MG63 (cell line): ENCODE data around the gene CRP. TPM values are rescaled to one million over a fixed set of nuclear protein-coding genes. Genes with fewer than 3 reads are reported as not detected.
"Not testable (repeated sequence)": the region's sequence is repeated elsewhere in the genome, so short reads cannot be mapped to it uniquely, and the experiment has no call there.

ENCODE experiments used
- DNase-seq: peaks from one replicate; pipeline ENCODE4 v3.0.0-alpha.2; 2020
- H3K27me3 ChIP-seq: fragments of 250-450 bp; sonication (Bioruptor Pico); 2 replicates; pipeline ENCODE4 v1.5.1; 2020; ENCODE audit warnings: mild to moderate bottlenecking, moderate library complexity
- H3K36me3 ChIP-seq: fragments of 250-450 bp; sonication (Bioruptor Pico); 2 replicates; pipeline ENCODE4 v1.5.1; 2020; ENCODE audit warnings: mild to moderate bottlenecking, moderate library complexity
- H3K4me3 ChIP-seq: fragments of 250-450 bp; sonication (Bioruptor Pico); 2 replicates; pipeline ENCODE4 v1.5.1; 2020; ENCODE audit warnings: mild to moderate bottlenecking, moderate library complexity
- H3K9me3 ChIP-seq: fragments of 250-450 bp; sonication (Bioruptor Pico); 2 replicates; pipeline ENCODE4 v1.5.1; 2020; ENCODE audit warnings: mild to moderate bottlenecking, moderate library complexity
- total RNA-seq: library from RNA; depleted of rRNA; stranded (reverse); fragments of >200 nt; shearing (Covaris generic); gene quantifications from 2 replicates; pipeline ENCODE4 v1.2.3, GENCODE V29; 2014; ENCODE audit warnings: low replicate concordance; rRNA removed

Gene CRP, protein sequence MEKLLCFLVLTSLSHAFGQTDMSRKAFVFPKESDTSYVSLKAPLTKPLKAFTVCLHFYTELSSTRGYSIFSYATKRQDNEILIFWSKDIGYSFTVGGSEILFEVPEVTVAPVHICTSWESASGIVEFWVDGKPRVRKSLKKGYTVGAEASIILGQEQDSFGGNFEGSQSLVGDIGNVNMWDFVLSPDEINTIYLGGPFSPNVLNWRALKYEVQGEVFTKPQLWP
- total RNA-seq: not detected in 2 replicates

DNA sequence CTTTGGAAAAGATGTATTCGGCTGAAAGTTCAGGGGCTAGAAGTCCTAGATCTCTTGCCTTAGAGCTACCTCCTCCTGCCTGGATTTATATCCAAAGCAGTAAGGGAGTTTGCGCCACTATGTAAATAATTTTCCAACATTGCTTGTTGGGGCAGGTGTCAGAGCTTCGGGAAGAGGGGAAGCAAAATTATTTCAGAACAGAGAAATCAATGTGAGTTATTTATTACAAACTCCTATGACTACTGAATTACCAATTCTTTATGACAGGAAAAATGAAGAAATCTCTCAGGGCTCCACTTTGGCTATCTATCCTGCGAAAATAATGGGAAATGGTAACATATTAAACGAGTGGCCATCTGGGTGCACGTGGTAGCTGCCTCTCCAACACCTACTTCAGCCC is at the start of gene CRP:
CRP (minus strand) TSS at position 61 of the 400 bp plus-strand sequence. CDS start 104 bp downstream, outside the sequence.
- Histone ChIP-seq H3K36me3 (no peaks in the 10 kb centered on the region), H3K4me3 (no peak within 1 kb of the TSS)
- no peak for DNase-seq

DNA sequence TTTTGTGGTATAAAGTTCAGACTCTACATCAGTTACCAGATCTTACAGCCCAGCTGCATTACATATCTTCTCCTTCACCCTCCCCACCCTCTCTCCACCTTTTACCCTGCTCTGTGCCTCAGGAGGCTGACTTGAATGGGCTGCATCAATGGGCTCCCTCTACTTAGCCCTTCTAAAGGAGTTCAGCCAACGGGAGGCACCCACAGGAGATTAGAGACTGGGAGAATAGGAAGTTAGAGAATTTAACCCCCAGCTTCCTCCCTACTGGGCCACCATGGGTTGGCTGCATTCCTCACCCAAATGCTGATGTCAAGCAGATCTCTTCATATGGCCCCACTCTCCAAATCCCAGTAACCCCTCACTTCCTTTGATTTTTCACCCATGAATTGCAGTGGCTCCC is 49.3 kb upstream of the CRP start:
- Histone ChIP-seq H3K4me3 (no peak overlapping the region), H3K27me3 (peaks cover 15% of the 10 kb centered on the region), H3K36me3 (no peaks in the 10 kb centered on the region), H3K9me3 (peaks cover 4% of the 10 kb centered on the region; the same call in 1 of the 2 replicates)
- DNase-seq: no peak

More for the DNA sequence above, at the start of gene CRP:
- H3K9me3 ChIP-seq: no peaks in the 10 kb centered on the region
- no peaks in the 10 kb centered on the region for H3K27me3 ChIP-seq

DNA sequence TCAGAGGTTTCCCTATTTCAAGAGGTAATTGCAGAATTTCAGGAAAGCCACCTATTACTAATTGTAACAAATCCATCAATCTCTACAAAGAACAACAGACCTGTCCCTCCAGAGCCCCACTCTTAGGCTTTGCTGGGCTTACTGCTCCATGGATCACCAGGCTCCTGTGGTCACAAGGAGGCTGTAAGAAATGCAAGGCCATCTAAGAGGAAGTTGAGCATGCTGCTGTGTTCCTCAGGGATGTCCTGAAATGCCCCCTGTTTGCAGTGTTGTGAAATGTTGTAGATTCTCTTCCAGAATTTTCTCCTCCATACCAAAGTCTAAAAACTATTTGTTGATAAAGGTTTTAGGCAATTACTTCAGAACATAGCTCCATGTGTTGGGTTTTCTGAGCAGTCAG is 42.0 kb upstream of the CRP start:
- DNase-seq: no peak
- peaks cover 4% of the 10 kb centered on the region for H3K27me3 ChIP-seq
- H3K4me3 ChIP-seq: no peak overlapping the region
- no peaks in the 10 kb centered on the region for H3K36me3 ChIP-seq
- no peaks in the 10 kb centered on the region for H3K9me3 ChIP-seq

DNA sequence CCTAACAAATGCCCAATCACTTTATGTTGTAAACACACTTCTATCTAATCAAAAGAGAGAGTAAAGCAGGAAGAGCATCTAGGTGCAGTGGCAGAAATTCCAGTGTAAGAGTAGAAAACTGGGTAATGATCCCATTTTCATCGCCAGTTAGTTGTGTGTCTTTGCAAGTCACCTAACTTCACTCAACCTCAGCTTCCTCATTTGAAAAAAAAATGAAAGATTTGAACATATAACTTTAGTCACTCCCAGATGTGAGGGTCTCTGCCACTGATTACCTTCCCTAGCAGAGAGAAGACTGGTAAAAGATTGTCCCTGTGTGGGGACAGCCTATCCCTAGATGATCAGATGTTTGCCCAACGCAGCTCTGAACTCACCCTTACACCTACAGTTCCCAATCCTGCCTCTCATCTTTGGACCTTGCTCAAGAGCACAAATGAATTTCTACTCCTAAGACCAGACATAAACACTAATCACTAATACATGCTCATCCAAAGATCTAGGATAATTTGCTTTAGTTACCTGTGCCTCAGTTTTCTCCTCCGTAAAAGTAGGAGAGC is 41.1 kb upstream of the CRP start:
- H3K9me3 ChIP-seq: no peaks in the 10 kb centered on the region

DNA sequence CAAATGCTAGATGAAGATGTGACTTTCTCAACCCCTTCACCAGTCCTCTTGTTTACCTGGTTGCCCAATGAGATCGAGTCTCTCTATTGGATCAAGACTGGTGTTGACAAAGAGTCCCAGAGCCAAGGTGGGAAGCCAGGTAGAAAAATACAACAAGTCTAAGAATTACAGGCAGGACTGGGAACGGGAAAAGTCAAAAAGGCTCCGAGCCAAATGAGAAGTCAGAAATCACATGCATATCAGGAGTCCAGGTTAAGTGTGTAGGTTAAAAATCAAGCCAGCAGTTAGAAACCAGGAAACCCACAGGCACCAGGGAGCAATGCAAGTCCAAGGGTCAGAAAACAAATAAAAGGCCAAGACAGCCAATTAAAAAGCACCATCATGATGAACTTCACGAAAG is 39.0 kb upstream of the CRP start:
- Histone ChIP-seq H3K9me3 (no peaks in the 10 kb centered on the region), H3K36me3 (no peaks in the 10 kb centered on the region), H3K27me3 (peaks cover 4% of the 10 kb centered on the region), H3K4me3 (no peak overlapping the region)
- no peak for DNase-seq

More for the DNA sequence above, 41.1 kb upstream of the CRP start:
- H3K4me3 ChIP-seq: no peak overlapping the region
- H3K27me3 ChIP-seq: peaks cover 4% of the 10 kb centered on the region
- H3K36me3 ChIP-seq: no peaks in the 10 kb centered on the region
- DNase-seq: no peak

DNA sequence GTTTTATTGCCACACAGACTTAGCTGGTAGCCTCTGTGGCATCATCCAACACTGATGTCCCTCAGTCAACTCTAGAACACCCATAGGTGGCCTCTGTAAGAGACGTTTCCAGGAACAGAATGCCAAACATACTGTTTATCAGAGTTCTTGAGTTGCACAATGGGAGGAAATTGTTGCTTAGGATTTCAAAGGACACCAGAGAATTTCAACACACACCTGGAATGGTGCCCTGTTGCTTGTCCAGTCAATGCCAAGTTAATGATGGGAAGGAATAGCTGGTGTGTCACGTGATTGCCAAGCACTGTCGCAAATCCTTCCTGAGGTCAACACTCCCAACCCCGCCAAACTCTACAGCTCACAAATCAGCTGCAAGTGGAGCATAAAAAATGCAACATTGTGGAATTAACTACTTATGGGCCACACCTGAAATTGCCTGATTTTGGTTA is 37.8 kb upstream of the CRP start:
- DNase-seq: peak; percentile 35
- Histone ChIP-seq H3K36me3 (no peaks in the 10 kb centered on the region), H3K27me3 (peaks cover 4% of the 10 kb centered on the region), H3K9me3 (no peaks in the 10 kb centered on the region), H3K4me3 (no peak overlapping the region)

DNA sequence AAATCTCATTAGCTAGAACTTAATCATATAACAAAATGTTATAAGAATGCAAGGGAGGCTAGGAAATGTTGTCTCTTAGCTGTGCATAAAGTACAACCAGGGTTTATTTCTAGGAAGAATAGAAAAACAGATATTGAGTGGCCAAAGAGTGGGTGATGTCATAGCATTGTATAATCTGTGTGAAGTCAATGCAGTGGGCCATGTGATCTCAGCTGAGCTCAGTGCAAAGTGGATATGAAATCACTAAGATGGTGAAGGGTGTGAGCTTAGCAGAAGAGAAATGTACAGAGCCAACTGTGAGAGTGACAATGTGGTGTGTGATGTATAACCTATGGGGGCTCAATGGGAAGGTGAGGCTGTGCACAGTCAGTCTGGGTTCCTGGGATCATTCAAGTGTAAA is 36.6 kb upstream of the CRP start:
- Histone ChIP-seq H3K27me3 (peaks cover 9% of the 10 kb centered on the region), H3K4me3 (no peak overlapping the region), H3K9me3 (no peaks in the 10 kb centered on the region), H3K36me3 (no peaks in the 10 kb centered on the region)
- no peak for DNase-seq

DNA sequence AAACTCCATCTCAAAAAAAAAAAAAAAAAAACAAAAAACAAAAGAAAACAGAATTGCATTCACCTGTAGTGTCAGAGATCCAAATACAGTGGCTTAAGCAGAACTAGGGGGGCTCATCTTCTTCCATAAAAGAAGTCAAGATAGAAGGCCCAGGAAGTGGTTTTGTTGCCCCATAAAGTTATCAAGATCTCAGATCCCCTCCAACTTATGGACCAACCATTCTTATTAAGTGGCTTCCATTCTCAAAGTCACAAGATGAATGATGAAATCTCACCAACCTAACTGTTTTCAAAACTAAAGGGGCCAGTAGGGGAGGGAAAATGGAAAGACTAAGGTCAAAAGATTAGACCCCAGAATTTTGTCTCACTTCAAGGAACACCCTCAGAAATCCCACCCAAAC is 36.2 kb upstream of the CRP start:
- no peak for DNase-seq
- Histone ChIP-seq H3K4me3 (no peak overlapping the region), H3K27me3 (peaks cover 9% of the 10 kb centered on the region), H3K9me3 (no peaks in the 10 kb centered on the region), H3K36me3 (no peaks in the 10 kb centered on the region)

DNA sequence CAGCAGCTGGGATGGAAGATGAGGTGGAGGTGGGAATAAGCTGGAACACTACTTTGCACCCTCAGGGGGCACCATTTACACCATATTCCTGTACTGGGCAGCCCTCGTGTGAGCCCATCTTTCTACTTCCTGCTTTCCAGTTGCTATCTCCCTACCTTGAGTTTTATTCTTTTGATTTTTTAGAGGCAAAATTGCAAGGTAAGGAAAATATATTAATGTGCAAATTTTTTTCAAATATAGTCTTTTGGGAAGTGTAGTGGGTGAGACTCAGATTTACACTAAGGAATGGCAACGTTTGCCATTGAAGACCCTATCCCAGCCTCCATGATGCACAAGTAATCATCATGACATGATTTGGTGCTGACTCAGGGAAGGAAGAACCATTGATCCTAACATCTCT is 35.2 kb upstream of the CRP start:
- no peak for DNase-seq
- no peaks in the 10 kb centered on the region for H3K36me3 ChIP-seq
- no peak overlapping the region for H3K4me3 ChIP-seq
- H3K27me3 ChIP-seq: peaks cover 9% of the 10 kb centered on the region
- no peaks in the 10 kb centered on the region for H3K9me3 ChIP-seq

DNA sequence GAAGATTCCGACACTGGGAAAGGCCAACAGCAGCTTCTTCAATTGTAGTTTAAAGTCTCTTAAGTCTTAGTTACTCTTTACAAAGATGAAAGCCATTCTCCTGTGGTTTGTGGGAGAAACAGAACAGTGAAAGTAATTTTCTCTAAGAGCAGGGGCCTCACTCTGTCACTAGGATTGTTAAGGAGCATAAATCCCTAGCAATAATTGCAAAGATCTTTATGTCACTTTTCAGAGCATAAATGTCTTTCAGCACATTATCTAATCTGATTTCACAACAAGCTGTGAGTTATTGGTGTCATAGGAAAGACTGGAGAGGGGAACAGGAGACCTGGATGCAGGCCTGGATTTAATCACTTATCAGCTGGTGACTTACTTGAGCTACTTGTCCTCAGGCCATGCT is 34.0 kb upstream of the CRP start:
- H3K4me3 ChIP-seq: no peak overlapping the region
- H3K9me3 ChIP-seq: no peaks in the 10 kb centered on the region
- no peaks in the 10 kb centered on the region for H3K36me3 ChIP-seq
- DNase-seq: no peak
- peaks cover 9% of the 10 kb centered on the region for H3K27me3 ChIP-seq

DNA sequence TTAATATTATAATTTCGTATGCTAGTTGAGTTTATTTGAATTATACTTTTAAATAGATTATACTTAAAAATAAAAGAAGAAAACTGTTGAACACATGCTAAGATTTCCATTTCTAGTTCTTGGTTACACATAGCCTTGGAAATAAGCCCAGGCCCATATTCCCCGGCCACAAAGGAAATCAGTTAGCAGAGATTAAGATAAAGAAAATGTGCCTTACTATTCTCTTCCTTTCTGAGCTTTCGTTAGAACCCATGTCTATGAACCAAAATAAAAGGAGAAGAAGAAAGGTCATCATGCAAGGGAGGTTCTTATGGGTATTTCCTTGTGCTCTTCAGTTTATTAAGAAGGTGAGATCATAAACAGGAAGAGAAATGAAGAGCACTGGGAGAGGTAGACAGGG is 32.3 kb upstream of the CRP start:
- no peak overlapping the region for H3K4me3 ChIP-seq
- H3K9me3 ChIP-seq: no peaks in the 10 kb centered on the region
- peaks cover 4% of the 10 kb centered on the region; the same call in 1 of the 2 replicates for H3K27me3 ChIP-seq
- DNase-seq: no peak
- no peaks in the 10 kb centered on the region for H3K36me3 ChIP-seq

DNA sequence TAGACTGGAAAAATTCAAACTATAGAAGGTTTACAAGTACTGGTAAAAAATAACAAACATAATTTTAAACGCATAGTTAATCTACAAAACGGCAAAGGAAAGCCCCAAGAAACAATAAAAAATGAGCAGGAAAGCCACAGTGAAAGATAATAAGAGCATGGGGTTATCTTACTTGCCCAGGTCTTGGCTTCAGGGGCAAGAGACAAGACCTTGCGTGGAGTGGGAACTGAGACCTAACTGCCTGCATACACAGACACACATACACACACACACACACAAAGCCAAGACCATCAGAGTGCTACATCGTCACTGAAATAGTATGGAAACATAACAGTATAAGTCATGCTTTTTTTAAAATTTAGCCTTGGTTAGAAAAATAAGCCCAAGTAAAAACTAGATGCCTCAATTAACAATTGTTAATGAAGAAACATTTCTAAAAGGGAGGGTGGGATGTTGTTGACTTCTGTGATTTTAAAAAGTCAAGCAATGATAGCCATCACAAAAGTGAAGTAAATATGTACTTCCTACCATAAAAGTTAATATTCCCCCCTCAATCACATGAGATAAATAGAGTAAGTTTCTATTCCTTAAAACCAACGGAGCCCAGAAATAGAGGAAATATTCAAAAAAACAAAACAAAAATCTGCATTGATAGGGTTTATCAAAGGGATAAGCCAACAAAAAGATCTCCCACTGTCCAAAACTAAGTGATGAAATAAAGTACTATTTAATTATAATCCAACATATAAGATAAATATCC is 29.4 kb upstream of the CRP start:
- H3K9me3 ChIP-seq: no peaks in the 10 kb centered on the region
- H3K27me3 ChIP-seq: peaks cover 4% of the 10 kb centered on the region
- no peak for DNase-seq
- H3K36me3 ChIP-seq: no peaks in the 10 kb centered on the region
- no peak overlapping the region for H3K4me3 ChIP-seq

DNA sequence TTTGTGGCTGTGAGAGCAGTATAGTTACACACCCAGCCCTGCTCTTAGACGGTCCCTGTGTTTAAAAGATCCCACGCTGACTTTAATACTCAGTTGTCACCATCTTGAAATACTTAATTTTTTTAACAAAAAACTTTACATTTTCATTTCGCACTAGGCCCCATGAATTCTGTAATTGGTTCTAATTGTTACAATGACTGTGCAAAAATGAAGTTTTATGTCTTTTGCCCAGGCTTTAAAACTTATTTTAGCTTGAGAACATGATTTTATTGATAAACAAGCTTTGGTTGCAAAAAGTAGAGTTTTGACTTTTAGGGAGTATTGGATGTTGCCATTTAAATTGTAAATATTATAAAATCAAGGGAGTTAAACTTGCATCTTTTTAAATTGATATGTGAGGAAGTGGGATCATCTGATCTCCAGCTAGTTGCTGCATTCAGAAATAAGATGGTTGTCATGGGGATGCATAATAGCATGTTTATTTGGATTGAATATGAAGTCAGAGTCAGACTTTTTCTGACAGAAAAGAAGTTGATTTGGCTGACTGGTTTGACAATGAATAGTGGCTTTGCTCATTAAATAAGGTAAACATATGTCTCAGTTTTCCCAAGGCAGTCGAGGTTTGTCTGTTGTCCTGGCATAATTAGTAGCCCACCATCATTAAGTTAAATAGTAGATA is 23.0 kb upstream of the CRP start:
- H3K4me3 ChIP-seq: no peak overlapping the region
- H3K27me3 ChIP-seq: no peaks in the 10 kb centered on the region; the same call in 1 of the 2 replicates
- DNase-seq: no peak
- H3K36me3 ChIP-seq: no peaks in the 10 kb centered on the region
- H3K9me3 ChIP-seq: no peaks in the 10 kb centered on the region

DNA sequence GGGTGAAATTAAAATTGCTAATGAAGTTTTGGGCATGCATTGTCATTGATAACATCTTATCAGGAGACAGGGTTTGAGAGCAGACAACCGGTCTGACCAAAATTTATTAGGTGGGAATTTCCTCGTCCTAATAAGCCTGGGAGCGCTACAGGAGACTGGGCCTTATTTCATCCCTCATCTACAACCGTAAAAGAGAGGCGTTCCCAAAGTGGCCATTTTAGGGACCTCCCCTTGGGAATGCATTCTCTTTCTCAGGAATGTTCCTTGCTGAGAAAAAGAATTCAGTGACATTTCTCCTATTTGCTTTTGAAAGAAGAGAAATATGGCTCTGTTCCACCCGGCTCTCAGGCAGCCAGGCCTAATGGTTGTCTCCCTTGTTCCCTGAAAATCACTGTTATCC is 8.8 kb upstream of the CRP start:
- DNase-seq, H3K27me3 ChIP-seq, H3K4me3 ChIP-seq, H3K9me3 ChIP-seq, H3K36me3 ChIP-seq: not testable (repeated sequence)

DNA sequence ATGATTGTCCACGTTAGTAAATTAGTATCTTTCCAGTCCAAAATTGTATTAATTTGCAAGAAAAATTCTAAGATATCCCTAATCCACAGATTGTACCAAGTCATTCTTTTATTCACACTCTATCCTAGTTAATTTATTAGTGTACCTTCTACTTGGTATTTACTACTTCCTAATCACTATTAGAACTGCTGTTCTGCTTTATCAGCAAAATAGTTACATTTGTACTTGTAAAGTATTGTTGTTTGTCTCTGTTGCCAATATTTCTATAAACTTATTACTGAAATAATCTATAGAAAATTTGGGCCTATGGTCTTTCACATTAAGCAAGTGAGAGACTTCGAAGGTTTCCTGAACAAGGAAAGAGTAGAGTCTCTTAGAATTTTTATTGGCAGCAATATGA is 5.6 kb upstream of the CRP start:
- DNase-seq: no peak
- Histone ChIP-seq H3K9me3 (no peaks in the 10 kb centered on the region; the same call in 1 of the 2 replicates), H3K36me3 (no peaks in the 10 kb centered on the region), H3K27me3 (no peaks in the 10 kb centered on the region), H3K4me3 (no peak overlapping the region)

DNA sequence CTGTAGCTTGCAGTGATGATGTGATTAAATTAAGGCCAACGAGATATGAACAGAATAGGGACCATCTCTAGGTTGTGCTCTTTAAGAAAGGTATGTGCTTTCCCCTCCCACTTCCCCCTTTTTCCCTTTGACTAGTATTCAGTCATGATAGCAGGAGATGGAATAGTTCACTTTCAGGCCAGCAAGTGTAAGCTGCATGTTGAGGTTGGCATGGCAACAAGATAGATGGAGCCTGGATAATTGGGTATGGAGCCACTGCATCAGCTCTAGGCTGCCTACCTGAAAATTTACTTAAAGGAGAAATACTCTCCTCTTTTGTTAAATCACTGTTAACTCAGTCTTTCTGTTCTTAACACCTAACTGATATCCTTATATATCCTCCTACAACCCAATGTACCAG is 1.5 kb upstream of the CRP start:
- H3K36me3 ChIP-seq: no peaks in the 10 kb centered on the region
- H3K27me3 ChIP-seq: no peaks in the 10 kb centered on the region

DNA sequence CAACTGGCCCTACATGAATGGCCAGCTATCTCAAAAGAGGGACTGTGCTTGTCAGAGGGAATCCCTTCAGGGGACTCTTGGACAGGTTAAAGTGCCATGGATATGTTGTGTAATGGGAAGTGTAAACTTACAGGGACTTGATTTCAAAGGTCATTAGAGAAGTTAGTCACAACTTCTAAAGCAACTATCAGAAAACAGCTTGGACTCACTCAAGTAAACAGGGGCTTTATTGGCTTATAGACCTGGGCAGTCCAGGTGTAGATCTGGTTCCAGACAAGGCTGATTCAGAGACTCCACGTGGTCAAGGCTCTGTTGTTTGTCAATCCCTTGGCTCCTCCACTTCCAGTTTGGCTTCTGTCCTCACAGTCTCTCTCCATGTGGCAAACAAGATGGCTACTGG is 2.3 kb downstream of the CRP start:
- Histone ChIP-seq H3K27me3 (no peaks in the 10 kb centered on the region), H3K4me3 (no peak overlapping the region), H3K36me3 (no peaks in the 10 kb centered on the region), H3K9me3 (no peaks in the 10 kb centered on the region)
- no peak for DNase-seq

More for the DNA sequence above, 1.5 kb upstream of the CRP start:
- no peak overlapping the region for H3K4me3 ChIP-seq
- no peak for DNase-seq
- H3K9me3 ChIP-seq: no peaks in the 10 kb centered on the region
